C1 segment of cervical spinal cord (tissue), 14 donors: ENCODE results near the gene QSOX1.

ENCODE experiments used
- DNase-seq, 14 donors: peaks; one replicate each; lab custom pipeline; 2025; lab: John Stamatoyannopoulos, UW

QSOX1 gene

GRCh38 chr1:180145446-180145845 lies 9.2 kb upstream of the QSOX1 start:
- no peak for DNase-seq

GRCh38 chr1:180150982-180151381 lies 3.7 kb upstream of the QSOX1 start:
- no peak for DNase-seq

- DNase-seq = no peak
These were observed 3.2 kb upstream of the QSOX1 start for GRCh38 chr1:180151508-180151907.

- DNase-seq = no peak
These were observed 2.1 kb upstream of the QSOX1 start for GRCh38 chr1:180152588-180152987.

GRCh38 chr1:180153032-180153431 lies 1.6 kb upstream of the QSOX1 start:
- no peak for DNase-seq

- no peak for DNase-seq
These were observed 705 bp upstream of the QSOX1 start for GRCh38 chr1:180154003-180154324.

- DNase-seq = peak in 4 of 14 donors; percentile 28 to 53 (median 36)
These were observed 563 bp downstream of the QSOX1 start for GRCh38 chr1:180155182-180155682.

- DNase-seq = peak in 1 of 14 donors; percentile 10
These were observed 1.5 kb downstream of the QSOX1 start for GRCh38 chr1:180156201-180156600.

GRCh38 chr1:180156631-180157091 lies 2.0 kb downstream of the QSOX1 start:
- no peak for DNase-seq

- DNase-seq = no peak
These were observed 2.4 kb downstream of the QSOX1 start for GRCh38 chr1:180157108-180157507.

GRCh38 chr1:180157576-180158057 lies 2.9 kb downstream of the QSOX1 start:
- DNase-seq = no peak

GRCh38 chr1:180158149-180159147 lies 3.8 kb downstream of the QSOX1 start:
- no peak for DNase-seq

- DNase-seq = no peak
These were observed 5.7 kb downstream of the QSOX1 start for GRCh38 chr1:180160357-180160756.

GRCh38 chr1:180163041-180163440 lies 8.4 kb downstream of the QSOX1 start:
- DNase-seq = no peak

GRCh38 chr1:180165096-180165495 lies 10.4 kb downstream of the QSOX1 start:
- DNase-seq = no peak

GRCh38 chr1:180165509-180166435 lies 11.1 kb downstream of the QSOX1 start:
- DNase-seq = peak in 2 of 14 donors; percentile 14 to 58

GRCh38 chr1:180166436-180166800 lies 11.7 kb downstream of the QSOX1 start:
- DNase-seq = no peak

GRCh38 chr1:180167021-180167701 lies 12.5 kb downstream of the QSOX1 start:
- DNase-seq = peak in 1 of 14 donors; percentile 78

GRCh38 chr1:180167721-180168467 lies 13.2 kb downstream of the QSOX1 start:
- DNase-seq = peak in 1 of 14 donors; percentile 80
